ENCODE data around the gene LLCFC1.

The LLCFC1 gene

DNA sequence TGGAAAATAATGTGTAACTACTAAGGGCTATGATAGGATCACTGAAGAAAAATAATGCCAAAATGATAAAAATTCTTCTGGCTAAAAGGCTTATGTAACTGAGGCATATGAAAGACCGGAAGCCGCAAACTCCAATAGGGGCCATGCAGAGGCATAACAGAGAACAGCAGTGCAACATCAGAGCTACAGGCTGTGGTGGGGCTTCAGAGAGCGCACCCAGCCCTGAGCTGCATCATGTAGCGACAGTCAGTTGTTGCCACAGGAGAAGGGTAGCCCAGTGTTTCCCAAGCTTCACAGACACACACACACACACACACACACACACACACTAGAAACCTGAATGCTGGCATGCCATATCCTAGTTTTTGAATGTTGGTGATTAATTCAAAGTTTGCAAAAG is 9.3 kb downstream of the LLCFC1 start:
- no peak overlapping the region for H3K4me3 Mint-ChIP-seq
- no peaks in the 10 kb centered on the region for H3K9me3 Mint-ChIP-seq
- peaks cover 5% of the 10 kb centered on the region for H3K27me3 Mint-ChIP-seq
- no peak overlapping the region for H3K27ac Mint-ChIP-seq
- H3K36me3 Mint-ChIP-seq (ENCODE audit: low read depth) = no peaks in the 10 kb centered on the region
- H3K4me1 Mint-ChIP-seq (ENCODE audit: low read depth) = no peaks in the 10 kb centered on the region

DNA sequence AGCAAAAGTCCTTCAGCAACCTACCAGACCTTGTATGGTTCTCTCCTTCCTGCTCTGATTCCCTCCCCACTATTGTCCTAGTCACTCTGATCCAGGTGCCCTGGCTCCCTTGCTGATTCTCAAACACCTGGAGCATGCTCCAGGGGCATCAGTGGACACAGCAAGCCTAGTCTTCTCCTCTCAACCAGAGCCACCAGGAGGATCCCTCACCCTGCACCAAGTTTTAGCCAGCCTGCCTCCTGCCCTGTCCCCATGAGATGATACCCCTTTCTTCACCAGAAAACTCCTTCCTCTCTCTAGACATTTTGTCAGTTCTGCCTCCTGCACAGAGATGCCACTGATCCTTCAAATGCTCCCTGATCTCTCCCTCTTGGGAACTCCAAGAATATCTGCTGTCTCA is 11.0 kb downstream of the LLCFC1 start:
- Mint-ChIP-seq H3K36me3 (ENCODE audit: low read depth) (no peaks in the 10 kb centered on the region), H3K9me3 (peaks cover 10% of the 10 kb centered on the region), H3K27me3 (peaks cover 5% of the 10 kb centered on the region), H3K4me3 (no peak overlapping the region), H3K4me1 (ENCODE audit: low read depth) (no peaks in the 10 kb centered on the region), H3K27ac (no peak overlapping the region)

DNA sequence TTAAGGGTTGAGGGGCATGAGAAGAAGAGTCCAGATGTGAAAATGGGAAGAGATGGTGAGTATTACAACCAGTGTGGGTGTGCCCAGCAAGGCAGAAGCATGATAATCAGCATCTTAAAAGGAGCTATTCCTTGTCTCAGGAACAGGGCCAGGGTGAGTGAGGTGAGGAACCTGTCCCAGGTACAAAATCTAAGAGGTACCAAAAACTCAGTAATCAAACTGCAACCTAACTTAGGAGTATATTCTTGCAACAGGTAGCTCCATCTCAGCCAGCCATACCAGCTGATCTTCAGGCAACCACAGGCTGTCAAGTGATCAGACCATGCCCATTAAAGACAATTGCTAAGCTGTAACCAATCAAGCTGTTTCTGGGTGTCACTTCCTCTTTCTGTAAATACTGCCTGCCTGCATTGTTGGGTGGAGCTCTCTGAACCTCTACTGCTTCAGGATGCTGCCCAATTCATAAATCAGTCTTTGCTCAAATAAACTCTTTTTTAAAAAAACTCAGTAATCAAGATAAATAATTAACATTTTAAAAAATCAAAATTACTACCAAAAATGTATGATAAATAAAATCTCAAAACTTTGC is 15.5 kb downstream of the LLCFC1 start:
- peaks cover 23% of the 10 kb centered on the region for H3K9me3 Mint-ChIP-seq
- no peak overlapping the region for H3K27ac Mint-ChIP-seq
- H3K36me3 Mint-ChIP-seq (ENCODE audit: low read depth) = peaks cover 8% of the 10 kb centered on the region
- H3K4me3 Mint-ChIP-seq = no peak overlapping the region
- H3K4me1 Mint-ChIP-seq (ENCODE audit: low read depth) = no peaks in the 10 kb centered on the region
- peaks cover 15% of the 10 kb centered on the region for H3K27me3 Mint-ChIP-seq

DNA sequence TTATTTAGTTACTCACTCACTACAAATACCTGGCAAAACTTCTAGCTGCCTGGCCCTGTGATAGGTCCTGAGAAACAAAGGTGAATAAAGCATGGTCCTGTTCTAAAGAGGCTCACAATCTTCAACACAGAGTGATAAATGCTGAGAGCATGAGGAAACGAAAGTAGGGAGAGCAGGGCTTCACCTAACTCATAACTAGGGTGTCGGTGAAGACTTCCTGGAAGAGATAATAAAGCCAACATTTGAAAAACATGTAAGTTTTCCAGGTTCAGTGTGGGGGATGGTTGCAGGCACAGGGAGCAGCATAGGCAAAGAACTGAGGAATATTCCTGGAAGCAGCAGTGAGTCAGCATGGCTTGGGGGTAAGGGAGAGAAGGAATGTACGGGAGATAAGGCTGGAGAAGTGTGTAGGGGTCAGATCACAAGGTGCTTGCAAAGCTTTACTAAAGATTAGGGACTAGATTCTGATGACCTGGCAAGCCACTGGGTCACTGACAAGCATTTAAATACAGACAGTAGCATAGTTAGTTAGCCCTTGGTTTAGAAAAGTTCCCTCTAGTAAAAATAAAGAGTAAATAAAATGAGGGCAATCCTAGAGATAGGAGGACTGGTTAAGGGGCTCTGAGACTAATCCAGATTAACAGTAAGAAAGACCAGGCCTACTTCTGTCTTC is 17.8 kb downstream of the LLCFC1 start:
- Mint-ChIP-seq H3K27ac (no peak overlapping the region), H3K9me3 (peaks cover 23% of the 10 kb centered on the region), H3K4me3 (no peak overlapping the region), H3K27me3 (peaks cover 23% of the 10 kb centered on the region), H3K36me3 (ENCODE audit: low read depth) (peaks cover 8% of the 10 kb centered on the region), H3K4me1 (ENCODE audit: low read depth) (no peaks in the 10 kb centered on the region)

DNA sequence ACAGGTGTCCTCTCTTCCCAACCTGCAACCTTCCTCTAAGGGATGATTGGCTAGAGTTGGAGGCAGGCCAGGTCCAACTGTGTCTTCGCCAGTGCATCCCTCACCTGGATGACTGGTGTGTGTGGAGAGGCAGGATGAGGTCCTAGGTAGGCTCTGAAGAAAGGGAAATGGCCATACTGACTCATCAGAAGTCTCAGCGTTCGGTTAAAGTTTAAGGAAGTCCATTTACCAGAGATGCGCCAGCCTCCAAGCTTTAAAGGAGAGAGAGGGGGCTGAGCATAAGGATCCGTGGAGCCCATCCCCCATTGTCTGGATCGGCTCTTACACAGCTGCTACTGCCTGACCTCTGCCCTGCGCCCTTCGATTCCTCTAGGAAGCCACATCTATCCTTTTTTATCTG is 18.4 kb downstream of the LLCFC1 start:
- Mint-ChIP-seq H3K4me1 (ENCODE audit: low read depth) (no peaks in the 10 kb centered on the region), H3K4me3 (no peak overlapping the region), H3K36me3 (ENCODE audit: low read depth) (peaks cover 8% of the 10 kb centered on the region), H3K27me3 (peaks cover 23% of the 10 kb centered on the region), H3K9me3 (peaks cover 23% of the 10 kb centered on the region), H3K27ac (no peak overlapping the region)

DNA sequence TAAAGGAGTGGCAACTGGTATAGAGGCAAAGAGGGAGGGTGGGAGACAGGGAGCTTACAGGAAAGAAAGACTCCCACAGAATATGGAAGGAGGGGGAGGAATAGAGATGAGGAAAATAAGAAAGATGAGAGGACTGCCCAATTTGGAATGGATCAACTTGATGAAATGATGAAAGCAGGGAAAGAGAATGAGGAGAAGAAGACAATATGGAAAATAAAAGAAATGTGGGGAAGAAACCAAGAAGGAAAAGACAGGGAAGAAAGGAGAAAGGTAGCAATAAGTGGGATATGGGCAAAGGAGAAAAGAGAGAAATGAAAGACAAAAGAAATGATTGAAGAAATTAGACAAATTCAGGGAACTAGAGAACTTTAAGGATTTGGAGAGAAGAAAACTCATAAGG is 19.9 kb downstream of the LLCFC1 start:
- Mint-ChIP-seq H3K9me3 (peaks cover 17% of the 10 kb centered on the region), H3K4me3 (no peak overlapping the region), H3K27me3 (peaks cover 28% of the 10 kb centered on the region), H3K27ac (no peak overlapping the region), H3K36me3 (ENCODE audit: low read depth) (peaks cover 8% of the 10 kb centered on the region), H3K4me1 (ENCODE audit: low read depth) (no peaks in the 10 kb centered on the region)

DNA sequence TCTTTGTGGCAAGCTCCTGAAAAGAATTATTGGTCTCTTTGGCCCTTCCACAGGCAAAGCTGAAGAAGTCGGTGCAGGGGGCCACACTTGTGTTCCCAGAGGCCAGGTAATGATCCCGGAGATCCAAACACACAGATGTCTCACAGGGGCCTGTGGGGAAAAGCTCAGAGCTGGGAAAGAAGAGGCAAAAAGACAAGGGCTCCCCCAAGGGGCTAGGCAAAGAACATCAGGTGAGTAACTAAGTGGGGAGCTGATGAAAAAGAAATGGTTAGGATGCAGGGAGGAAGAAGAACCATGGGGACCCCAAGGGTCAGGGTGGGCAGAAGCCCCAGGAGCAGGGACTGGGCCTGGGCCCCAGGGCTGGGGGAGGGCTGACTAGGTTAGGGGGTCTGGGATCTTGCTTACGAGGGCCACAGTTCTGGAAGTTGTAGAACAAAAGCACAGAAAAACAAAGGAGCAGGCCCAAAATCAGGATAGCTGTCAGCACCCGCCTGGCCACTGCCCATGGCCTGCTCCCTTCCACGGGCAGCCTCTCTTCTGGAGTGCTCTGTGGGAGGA is 21.8 kb downstream of the LLCFC1 start:
- Mint-ChIP-seq H3K27ac (no peak overlapping the region), H3K27me3 (peaks cover 28% of the 10 kb centered on the region), H3K4me1 (ENCODE audit: low read depth) (no peaks in the 10 kb centered on the region), H3K9me3 (peaks cover 6% of the 10 kb centered on the region), H3K36me3 (ENCODE audit: low read depth) (peaks cover 2% of the 10 kb centered on the region), H3K4me3 (no peak overlapping the region)

DNA sequence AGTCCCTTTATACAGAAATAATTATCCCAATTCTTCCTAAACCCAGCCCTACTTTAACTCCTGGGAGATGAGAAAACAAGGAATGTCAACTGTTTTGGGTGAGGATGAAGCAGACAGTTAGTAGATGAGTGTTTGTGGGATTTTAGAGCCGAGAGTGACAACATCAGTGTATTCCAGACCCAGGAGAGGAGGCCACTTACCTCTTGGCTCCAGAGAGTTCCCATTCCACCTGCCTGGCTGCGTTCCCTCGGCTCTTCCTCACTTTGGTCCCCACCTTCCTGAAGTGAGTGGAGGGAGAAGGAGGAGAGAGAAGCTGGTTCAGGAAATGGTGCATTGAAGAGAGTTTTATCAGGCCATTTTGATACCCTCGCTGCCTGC is 22.3 kb downstream of the LLCFC1 start:
- H3K27ac Mint-ChIP-seq = no peak overlapping the region
- H3K36me3 Mint-ChIP-seq (ENCODE audit: low read depth) = no peaks in the 10 kb centered on the region
- no peaks in the 10 kb centered on the region for H3K4me1 Mint-ChIP-seq (ENCODE audit: low read depth)
- H3K27me3 Mint-ChIP-seq = peaks cover 28% of the 10 kb centered on the region
- no peak overlapping the region for H3K4me3 Mint-ChIP-seq
- H3K9me3 Mint-ChIP-seq = peaks cover under 1% of the 10 kb centered on the region

DNA sequence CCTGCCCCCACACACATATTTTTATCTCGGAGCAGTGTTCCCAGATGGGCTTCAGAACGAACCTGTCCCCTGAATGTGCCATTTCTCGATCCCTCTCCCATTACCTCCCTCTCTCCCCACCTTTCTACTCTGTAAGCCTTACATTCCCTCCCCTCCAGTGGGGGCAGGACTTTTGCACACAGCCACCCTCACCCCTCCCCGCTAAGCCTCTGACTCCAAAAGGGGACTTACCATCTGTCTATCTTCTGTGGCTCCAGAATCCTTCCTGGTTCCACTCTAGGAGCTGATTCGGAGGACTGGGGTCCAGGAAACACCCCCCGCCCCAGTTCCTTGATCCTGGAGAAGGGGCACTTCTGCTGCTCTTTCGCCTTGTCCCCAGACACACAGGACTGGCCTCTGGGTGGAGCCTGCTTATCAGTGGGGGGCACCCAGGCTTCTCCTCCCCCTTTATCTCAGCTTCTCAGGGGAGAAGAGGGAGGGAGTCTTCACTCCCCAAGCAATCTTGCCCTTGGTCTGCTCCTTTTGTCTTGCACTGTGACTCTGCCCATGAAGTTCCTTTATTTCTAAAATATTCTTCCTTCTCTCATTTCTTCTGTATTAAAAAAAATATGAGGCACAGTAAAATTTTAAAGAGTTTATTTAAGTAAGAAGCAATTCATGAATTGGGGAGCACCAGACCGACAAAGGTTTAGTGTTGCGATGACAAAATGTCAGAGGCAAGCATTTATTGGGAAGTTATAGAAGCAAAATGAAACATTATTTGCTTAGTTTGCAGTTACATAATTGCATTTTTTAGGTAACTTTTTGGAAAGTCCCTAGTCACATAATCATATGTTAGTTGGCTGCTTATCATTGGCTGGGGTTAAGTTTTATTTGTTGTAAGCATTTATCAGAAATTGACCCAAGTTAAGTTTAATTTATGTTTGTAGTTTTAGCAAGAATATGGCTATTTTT is 23.0 kb downstream of the LLCFC1 start, which contains the start of gene KEL:
TSS of gene KEL (minus strand) at position 391 of the 954 bp plus-strand sequence. CDS start at position 234, 157 bp downstream.
- Mint-ChIP-seq H3K36me3 (ENCODE audit: low read depth) (no peaks in the 10 kb centered on the region), H3K27me3 (peaks cover 28% of the 10 kb centered on the region), H3K4me1 (ENCODE audit: low read depth) (no peaks in the 10 kb centered on the region), H3K4me3 (no peak within 1 kb of the TSS), H3K27ac (no peak within 1 kb of the TSS), H3K9me3 (no peaks in the 10 kb centered on the region)

DNA sequence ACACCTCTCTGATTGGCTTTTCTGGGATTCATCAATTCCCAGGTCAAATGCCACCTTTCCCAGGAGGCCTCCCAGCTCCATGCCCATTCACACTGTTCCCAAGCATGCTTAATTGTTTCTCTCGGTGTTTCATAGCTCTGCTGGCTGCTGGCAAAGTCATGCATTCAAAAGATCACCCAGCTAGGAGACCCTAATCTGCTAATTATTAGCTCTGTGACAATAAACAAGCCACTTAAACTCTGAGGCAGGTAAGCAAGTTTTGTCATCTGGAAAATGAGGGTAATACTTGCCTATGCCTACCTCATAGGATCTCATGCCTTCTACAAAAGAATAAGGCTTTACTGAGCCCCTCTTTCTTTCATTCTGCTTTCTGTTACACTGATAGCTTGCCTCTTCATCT is 23.7 kb downstream of the LLCFC1 start:
- no peak overlapping the region for H3K27ac Mint-ChIP-seq
- H3K9me3 Mint-ChIP-seq = no peaks in the 10 kb centered on the region
- H3K36me3 Mint-ChIP-seq (ENCODE audit: low read depth) = no peaks in the 10 kb centered on the region
- no peaks in the 10 kb centered on the region for H3K4me1 Mint-ChIP-seq (ENCODE audit: low read depth)
- H3K27me3 Mint-ChIP-seq = peaks cover 28% of the 10 kb centered on the region
- no peak overlapping the region for H3K4me3 Mint-ChIP-seq

DNA sequence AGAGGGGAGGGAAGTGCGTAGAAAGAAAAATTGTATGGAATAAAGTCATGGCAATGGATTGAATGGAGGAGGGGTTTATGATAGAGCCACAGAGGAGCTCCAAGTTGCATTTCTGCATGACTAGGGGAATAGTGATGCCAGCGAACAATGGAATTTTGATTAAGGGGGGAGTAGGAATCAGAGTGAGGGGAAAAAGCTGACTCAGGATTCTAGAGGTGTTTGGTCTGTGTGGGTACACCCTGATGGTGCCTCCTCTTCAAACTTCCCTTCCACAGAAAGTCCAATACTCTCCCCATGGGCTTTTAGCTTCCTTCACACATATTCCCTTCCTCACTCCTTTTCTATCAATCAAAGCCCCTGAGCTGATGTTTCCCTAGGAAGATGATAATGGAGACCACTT is 24.7 kb downstream of the LLCFC1 start:
- H3K4me1 Mint-ChIP-seq (ENCODE audit: low read depth) = no peaks in the 10 kb centered on the region
- H3K27me3 Mint-ChIP-seq = peaks cover 32% of the 10 kb centered on the region
- H3K27ac Mint-ChIP-seq = no peak overlapping the region
- no peaks in the 10 kb centered on the region for H3K36me3 Mint-ChIP-seq (ENCODE audit: low read depth)
- no peak overlapping the region for H3K4me3 Mint-ChIP-seq
- H3K9me3 Mint-ChIP-seq = no peaks in the 10 kb centered on the region

DNA sequence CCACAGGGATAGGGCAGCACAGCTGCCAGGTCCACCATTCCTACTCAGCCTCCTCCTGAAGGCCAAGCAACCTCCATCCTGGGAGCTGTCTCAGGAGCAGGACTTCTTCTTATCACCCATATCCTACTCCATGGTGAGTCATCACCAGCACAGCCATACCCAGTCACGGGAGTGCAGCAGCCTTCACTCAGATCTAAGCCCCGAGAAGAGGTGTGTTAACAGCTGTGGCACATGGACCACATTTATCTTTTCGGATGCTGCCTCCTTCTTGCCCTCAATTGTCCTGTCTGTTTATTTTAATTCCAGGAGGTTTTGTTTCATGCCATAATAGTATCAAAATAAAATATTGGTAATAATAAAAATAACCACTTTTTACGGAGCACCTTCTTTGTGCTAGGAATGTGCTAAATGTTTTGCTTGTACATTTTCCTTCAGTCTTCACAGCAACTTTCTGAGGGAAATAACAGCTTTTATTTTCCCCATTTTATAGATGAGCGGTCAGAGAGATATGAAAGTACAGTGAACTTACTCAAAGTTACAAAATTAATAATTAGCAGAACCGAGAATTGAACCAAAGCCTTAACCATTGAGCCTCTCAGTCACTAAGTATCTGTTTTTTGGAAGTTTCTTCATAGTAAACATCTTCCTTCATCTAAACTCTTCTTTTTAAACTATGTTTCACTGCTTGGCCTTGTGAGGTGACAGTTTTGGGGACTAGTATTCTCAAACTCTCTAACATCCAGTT is 25.4 kb downstream of the LLCFC1 start:
- no peak overlapping the region for H3K4me3 Mint-ChIP-seq
- no peaks in the 10 kb centered on the region for H3K9me3 Mint-ChIP-seq
- H3K27me3 Mint-ChIP-seq = peaks cover 30% of the 10 kb centered on the region
- H3K27ac Mint-ChIP-seq = no peak overlapping the region
- no peaks in the 10 kb centered on the region for H3K36me3 Mint-ChIP-seq (ENCODE audit: low read depth)
- H3K4me1 Mint-ChIP-seq (ENCODE audit: low read depth) = no peaks in the 10 kb centered on the region

DNA sequence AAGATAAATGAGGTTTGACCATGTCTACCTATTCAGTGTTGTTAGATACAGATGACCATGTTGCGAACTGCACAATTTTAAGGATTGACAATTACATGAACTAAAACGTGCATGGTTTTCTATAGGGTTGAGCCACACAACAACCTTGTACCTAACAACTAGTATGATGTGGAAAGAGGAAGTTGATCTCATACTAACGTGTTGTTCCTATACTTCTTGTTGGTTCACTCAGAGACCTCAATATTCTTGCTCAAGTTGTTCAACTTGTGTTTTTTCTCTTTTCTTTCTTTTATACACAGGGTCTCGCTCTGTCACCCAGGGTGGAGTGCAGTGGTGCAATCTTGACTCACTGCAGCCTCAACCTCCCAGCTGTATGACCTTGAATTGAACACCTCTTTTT is 28.9 kb downstream of the LLCFC1 start:
- H3K27me3 Mint-ChIP-seq = peaks cover 28% of the 10 kb centered on the region
- H3K27ac Mint-ChIP-seq = no peak overlapping the region
- no peaks in the 10 kb centered on the region for H3K9me3 Mint-ChIP-seq
- H3K4me3 Mint-ChIP-seq = no peak overlapping the region
- no peaks in the 10 kb centered on the region for H3K4me1 Mint-ChIP-seq (ENCODE audit: low read depth)
- no peaks in the 10 kb centered on the region for H3K36me3 Mint-ChIP-seq (ENCODE audit: low read depth)

DNA sequence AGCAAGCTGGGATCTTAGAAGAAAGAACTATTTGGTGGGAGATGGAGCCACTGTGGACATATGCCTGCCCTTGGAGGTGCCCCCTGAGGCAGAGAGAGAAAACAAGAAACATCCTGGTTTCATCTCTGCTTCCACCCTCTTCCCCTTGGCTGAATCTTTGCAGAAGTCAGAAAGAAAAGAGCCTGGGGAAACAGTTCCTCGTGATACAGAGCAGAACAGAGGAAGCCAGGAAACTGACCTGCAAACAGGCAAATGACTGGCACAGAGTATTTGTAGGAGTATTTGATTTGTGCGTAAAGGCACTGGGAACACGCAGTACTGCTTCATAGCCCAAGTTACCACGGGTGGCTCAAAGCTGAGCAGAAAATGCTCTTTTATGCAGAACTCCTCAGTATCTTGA is 29.9 kb downstream of the LLCFC1 start:
- no peaks in the 10 kb centered on the region for H3K4me1 Mint-ChIP-seq (ENCODE audit: low read depth)
- no peaks in the 10 kb centered on the region for H3K36me3 Mint-ChIP-seq (ENCODE audit: low read depth)
- H3K4me3 Mint-ChIP-seq = no peak overlapping the region
- no peaks in the 10 kb centered on the region for H3K9me3 Mint-ChIP-seq
- peaks cover 26% of the 10 kb centered on the region for H3K27me3 Mint-ChIP-seq
- H3K27ac Mint-ChIP-seq = no peak overlapping the region
